HG03139 (cell line): ENCODE data around the gene FAM241A.

Experiments
- ATAC-seq: cut with Tn5 transposase; IDR thresholded peaks from one replicate; pipeline ENCODE4 v1.9.1; 2021; ENCODE audit not compliant: unreplicated experiment

Gene FAM241A

DNA sequence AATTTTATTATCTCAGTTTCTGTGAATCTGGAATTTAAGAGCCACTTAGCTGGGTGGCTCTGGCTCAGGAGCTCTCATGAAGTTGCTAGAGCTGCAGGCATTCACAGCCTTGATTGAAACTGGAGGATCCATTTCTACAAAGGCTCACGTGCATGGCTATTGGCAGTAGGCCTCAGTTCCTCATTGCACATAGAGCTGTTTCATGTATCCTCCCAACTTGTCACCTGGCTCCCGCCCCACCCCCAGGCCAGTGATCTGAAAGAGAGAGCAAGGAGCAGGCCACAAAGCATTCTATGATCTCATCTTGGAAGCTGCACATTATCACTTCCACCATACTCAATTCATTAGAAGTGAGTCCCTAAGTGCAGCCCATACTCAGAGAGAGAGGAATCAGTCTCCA is 67.8 kb downstream of the FAM241A start:
- ATAC-seq: no peak

DNA sequence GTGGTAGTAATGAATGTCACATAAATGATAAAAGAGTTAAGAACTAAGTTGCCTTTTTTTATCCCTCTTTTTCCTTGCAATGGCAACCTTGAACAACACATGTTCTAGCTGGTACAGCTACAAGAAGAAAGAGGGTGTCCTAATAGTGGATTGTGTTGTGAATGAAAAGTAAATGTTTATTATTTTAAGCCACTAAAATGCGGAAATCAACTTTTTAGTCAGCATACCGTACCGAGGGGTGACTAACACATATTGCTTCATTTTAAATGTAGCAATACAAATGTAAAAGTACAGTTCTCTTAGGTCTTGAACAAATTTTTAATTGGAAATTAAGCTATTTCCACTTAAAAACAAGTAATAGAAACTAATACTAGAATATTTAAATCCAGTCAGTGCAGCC is 68.6 kb downstream of the FAM241A start:
- no peak for ATAC-seq

GRCh38 chr4:112214390-112215264 is 69.4 kb downstream of the FAM241A start:
- no peak for ATAC-seq

GRCh38 chr4:112219826-112220366 is 74.6 kb downstream of the FAM241A start:
- no peak for ATAC-seq

DNA sequence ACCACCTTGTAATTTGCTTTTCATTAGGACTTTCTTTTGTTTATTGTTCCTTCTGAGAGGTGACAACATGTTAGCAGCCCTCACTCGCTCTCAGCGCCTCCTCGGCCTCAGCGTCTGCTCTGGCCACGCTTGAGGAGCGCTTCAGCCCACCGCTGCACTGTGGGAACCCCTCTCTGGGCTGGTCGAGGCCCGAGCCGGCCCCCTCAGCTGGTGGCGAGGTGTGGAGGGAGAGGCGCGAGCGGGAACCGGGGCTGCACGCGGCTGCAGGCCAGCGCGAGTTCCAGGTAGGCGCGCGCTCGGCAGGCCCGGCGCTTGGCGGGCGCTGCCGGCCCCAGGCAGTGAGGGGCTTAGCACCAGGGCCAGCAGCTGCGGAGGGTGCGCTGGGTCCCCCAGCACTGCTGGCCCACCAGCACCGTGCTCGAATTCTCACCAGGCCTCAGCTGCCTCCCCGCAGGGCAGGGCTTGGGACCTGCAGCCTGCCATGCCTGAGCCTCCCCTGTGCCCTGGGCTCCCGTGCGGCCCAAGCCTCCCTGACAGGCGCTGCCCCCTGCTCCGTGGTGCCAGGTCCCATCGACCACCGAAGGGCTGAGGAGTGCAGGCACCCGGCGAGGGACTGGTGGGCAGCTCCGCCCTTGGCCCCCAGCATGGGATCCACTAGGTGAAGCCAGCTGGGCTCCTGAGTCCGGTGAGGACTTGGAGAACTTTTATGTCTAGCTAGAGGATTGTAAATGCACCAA is 77.1 kb downstream of the FAM241A start:
- no peak for ATAC-seq

GRCh38 chr4:112225157-112225556 is 79.9 kb downstream of the FAM241A start:
- ATAC-seq: no peak

GRCh38 chr4:112230879-112231778 is 85.9 kb downstream of the FAM241A start:
- peak; percentile 82 for ATAC-seq

DNA sequence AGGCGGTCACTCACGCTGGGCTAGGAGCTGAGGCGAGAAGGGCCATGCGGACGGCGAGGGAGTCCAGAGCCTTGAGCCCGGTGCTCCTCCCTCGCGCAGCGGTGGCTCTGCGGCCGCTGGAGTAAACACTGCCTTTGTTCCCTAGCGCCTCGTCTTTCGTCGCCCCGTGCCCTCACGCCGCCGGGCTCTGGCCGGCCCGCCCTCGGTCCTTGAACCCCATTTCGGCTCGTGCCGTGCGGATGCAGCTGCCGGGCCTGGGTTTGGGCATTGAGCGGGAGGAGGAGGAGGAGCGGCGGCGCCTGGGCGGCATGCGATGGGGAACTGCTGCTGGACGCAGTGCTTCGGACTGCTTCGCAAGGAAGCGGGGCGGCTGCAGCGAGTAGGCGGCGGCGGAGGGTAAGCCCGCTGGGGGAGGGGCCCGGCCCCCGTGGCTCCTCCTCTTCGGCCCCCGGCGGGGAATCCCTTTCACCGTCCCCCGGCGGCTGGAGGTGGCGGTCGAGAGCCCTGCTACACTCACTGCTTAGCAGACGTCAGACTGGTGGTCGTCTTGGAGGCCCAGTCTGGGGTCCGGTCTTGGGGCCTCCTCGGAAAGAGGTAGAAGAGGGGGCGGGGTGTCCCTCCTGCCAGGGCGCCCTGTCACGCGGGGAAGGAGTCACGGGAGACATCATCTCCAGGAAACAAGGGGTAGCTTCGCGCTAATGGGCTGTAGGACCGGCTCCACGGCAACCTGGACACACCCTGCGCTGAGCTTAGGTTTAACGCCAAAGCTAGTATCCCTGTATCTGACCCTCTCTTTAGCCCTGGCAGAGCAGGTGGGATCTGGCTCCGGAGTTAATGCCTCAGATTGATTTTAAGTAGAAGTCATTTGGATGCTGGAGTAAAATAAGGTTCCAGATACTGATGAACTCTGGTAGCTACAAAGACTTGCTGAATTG is 86.8 kb downstream of the FAM241A start, which contains the start of gene AP1AR:
Gene AP1AR (plus strand): TSS at position 9 of the 935 bp plus-strand sequence. CDS start 305 bp downstream, at position 314.
- peak; percentile 63 for ATAC-seq

DNA sequence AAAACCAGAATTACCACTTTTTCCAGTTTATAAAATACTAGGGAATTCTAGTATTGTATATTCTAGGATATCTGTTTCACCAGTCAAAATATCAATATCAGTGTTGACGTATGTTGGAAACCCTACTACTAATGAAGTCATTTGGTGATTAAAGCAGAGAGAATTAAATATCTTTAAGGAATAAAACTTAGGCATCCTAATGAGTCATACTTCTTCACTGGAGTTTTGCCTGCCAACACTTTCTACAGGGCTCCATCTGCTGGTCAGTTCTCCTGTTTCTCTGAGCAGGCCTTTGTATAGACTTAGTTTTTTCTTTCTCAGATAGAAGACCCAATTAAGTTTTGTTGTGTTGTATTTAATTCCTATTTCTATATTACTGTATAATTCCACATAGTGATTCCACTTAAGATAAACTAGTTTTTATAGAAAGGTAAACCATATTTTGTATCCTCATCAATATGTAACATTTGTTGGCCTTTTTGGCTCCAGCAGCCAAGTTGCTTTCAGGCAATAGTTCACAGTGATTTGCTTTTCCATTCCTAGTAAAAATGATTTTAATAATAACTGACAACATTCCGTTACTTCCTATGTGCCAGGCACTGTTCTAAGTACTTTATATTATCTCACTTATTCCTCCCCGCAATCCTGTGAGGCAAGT is 89.8 kb downstream of the FAM241A start:
- no peak for ATAC-seq

DNA sequence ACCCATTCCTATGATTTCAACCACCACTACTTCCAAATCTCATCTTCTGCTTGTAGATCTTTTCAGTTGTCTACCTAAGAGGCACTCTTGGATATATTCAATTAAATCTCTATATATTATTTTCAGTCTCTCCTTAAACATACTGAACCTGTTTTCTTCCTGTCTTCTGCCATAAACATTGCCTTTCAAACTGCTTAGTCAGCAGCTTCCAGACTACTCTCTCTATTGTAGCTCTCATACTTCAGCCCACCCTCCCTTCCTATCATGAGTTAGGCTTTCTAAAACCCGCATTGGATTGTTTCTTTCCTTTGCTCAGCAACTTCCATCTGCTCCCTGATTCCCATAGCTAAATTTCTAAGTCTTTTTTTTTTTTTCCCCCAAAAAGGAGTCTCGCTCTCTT is 90.8 kb downstream of the FAM241A start:
- no peak for ATAC-seq

GRCh38 chr4:112238833-112239232 is 93.6 kb downstream of the FAM241A start:
- ATAC-seq: no peak
